Measurements from ENCODE around the gene LGALS14.

The LGALS14 gene

GRCh38 chr19:39738814-39739213 is 34.5 kb downstream of the LGALS14 start (continued):
- TF ChIP-seq ZC3H10 (CRISPR knock-in tag; IDR thresholded peaks at IDR 0.05) (no peak), ZFP30 (CRISPR knock-in tag; IDR thresholded peaks at IDR 0.05) (no peak)

- ATAC-seq, result no peak
- TF ChIP-seq ZNF565 (CRISPR knock-in tag; conservative IDR thresholded peaks at IDR 0.05; ENCODE audit: low read depth), result no peak
- no peak for TF ChIP-seq ZNF70 (CRISPR knock-in tag; IDR thresholded peaks at IDR 0.05)
- TF ChIP-seq TCF4 (CRISPR knock-in tag; IDR thresholded peaks at IDR 0.05; ENCODE audit: borderline replicate concordance), result no peak
- no peak for TF ChIP-seq BACH2 (CRISPR knock-in tag; IDR thresholded peaks at IDR 0.05; ENCODE audit: borderline replicate concordance)
- TF ChIP-seq ISL1 (CRISPR knock-in tag; IDR thresholded peaks at IDR 0.05), result no peak
- TF ChIP-seq OSR1 (CRISPR knock-in tag; IDR thresholded peaks at IDR 0.05), result no peak
- no peak for TF ChIP-seq CREB5 (CRISPR knock-in tag; IDR thresholded peaks at IDR 0.05; ENCODE audit: low read depth)
- TF ChIP-seq ZFP30 (CRISPR knock-in tag; IDR thresholded peaks at IDR 0.05), result no peak
- TF ChIP-seq PATZ1 (CRISPR knock-in tag; IDR thresholded peaks at IDR 0.05; ENCODE audit: borderline replicate concordance), result no peak
- no peak for TF ChIP-seq PPARA (CRISPR knock-in tag; IDR thresholded peaks at IDR 0.05; ENCODE audit: borderline replicate concordance)
- no peak for TF ChIP-seq TOX (CRISPR knock-in tag; IDR thresholded peaks at IDR 0.05; ENCODE audit: borderline replicate concordance)
- no peak for TF ChIP-seq TSHZ2 (CRISPR knock-in tag; IDR thresholded peaks at IDR 0.05)
- no peak for TF ChIP-seq RARB (CRISPR knock-in tag; IDR thresholded peaks at IDR 0.05)
- no peak for TF ChIP-seq SNAI2 (CRISPR knock-in tag; IDR thresholded peaks at IDR 0.05)
- no peak for TF ChIP-seq ARNTL (CRISPR knock-in tag; IDR thresholded peaks at IDR 0.05; ENCODE audit: borderline replicate concordance, low read depth)
- TF ChIP-seq ESRRG (CRISPR knock-in tag; IDR thresholded peaks at IDR 0.05), result no peak
- no peak for TF ChIP-seq POU6F1 (CRISPR knock-in tag; IDR thresholded peaks at IDR 0.05; ENCODE audit: borderline replicate concordance, low read depth)
Measured at GRCh38 chr19:39740395-39740794, 36.1 kb downstream of the LGALS14 start.

- TF ChIP-seq ESRRG (CRISPR knock-in tag; IDR thresholded peaks at IDR 0.05) (no peak), ARNTL (CRISPR knock-in tag; IDR thresholded peaks at IDR 0.05; ENCODE audit: borderline replicate concordance, low read depth) (no peak), ZNF8 (CRISPR knock-in tag; IDR thresholded peaks at IDR 0.05) (no peak), BACH2 (CRISPR knock-in tag; IDR thresholded peaks at IDR 0.05; ENCODE audit: borderline replicate concordance) (no peak), ZC3H10 (CRISPR knock-in tag; IDR thresholded peaks at IDR 0.05) (no peak), TOX (CRISPR knock-in tag; IDR thresholded peaks at IDR 0.05; ENCODE audit: borderline replicate concordance) (no peak), RARB (CRISPR knock-in tag; IDR thresholded peaks at IDR 0.05) (no peak), OSR1 (CRISPR knock-in tag; IDR thresholded peaks at IDR 0.05) (no peak), ZFP30 (CRISPR knock-in tag; IDR thresholded peaks at IDR 0.05) (no peak), ZFP3 (CRISPR knock-in tag; IDR thresholded peaks at IDR 0.05) (no peak), TCF4 (CRISPR knock-in tag; IDR thresholded peaks at IDR 0.05; ENCODE audit: borderline replicate concordance) (no peak), PATZ1 (CRISPR knock-in tag; IDR thresholded peaks at IDR 0.05; ENCODE audit: borderline replicate concordance) (no peak)
Measured at GRCh38 chr19:39745643-39746042, 41.4 kb downstream of the LGALS14 start.

More at GRCh38 chr19:39745643-39746042, 41.4 kb downstream of the LGALS14 start:
- ATAC-seq, result no peak
